GM19239 (cell line): ENCODE data around the gene PTPRT.

Experiments
- DNase-seq: peaks from one replicate; pipeline ENCODE4 v3.0.0; 2011; ENCODE audit warnings: low spot score; ENCODE audit not compliant: insufficient read length
- FAIRE-seq: peaks from 2 replicates; lab custom pipeline; 2011; peaks lifted over from hg19 to GRCh38; lab: Jason Lieb, UNC

Gene PTPRT

GRCh38 chr20:43189554-43190331 is at the start of gene PTPRT:
TSS of gene PTPRT (minus strand) at chr20:43189906. CDS start at chr20:43189733, 173 bp downstream.
- FAIRE-seq, result no peak
- no peak for DNase-seq

GRCh38 chr20:43238833-43239232 is 49.1 kb upstream of the PTPRT start:
- DNase-seq (no peak), FAIRE-seq (no peak)

- FAIRE-seq, result no peak
These were observed 48.6 kb upstream of the PTPRT start for GRCh38 chr20:43238266-43238665.

GRCh38 chr20:43237651-43238168 is 48.0 kb upstream of the PTPRT start:
- no peak for DNase-seq
- FAIRE-seq, result no peak

More at GRCh38 chr20:43238266-43238665, 48.6 kb upstream of the PTPRT start:
- no peak for DNase-seq

- DNase-seq, result no peak
- FAIRE-seq, result no peak
These were observed 46.3 kb upstream of the PTPRT start for GRCh38 chr20:43235998-43236397.

GRCh38 chr20:43231829-43232228 is 42.1 kb upstream of the PTPRT start:
- FAIRE-seq (no peak), DNase-seq (no peak)

GRCh38 chr20:43229696-43230095 is 40.0 kb upstream of the PTPRT start:
- DNase-seq, result no peak
- FAIRE-seq, result no peak

GRCh38 chr20:43220612-43221011 is 30.9 kb upstream of the PTPRT start:
- no peak for DNase-seq
- no peak for FAIRE-seq

GRCh38 chr20:43210901-43211300 is 21.2 kb upstream of the PTPRT start:
- DNase-seq, result no peak
- no peak for FAIRE-seq

- no peak for DNase-seq
- no peak for FAIRE-seq
These were observed 20.1 kb upstream of the PTPRT start for GRCh38 chr20:43209831-43210230.

GRCh38 chr20:43205699-43206098 is 16.0 kb upstream of the PTPRT start:
- FAIRE-seq (no peak), DNase-seq (no peak)

- FAIRE-seq (no peak), DNase-seq (no peak)
These were observed 12.4 kb upstream of the PTPRT start for GRCh38 chr20:43202100-43202499.

GRCh38 chr20:43198607-43199006 is 8.9 kb upstream of the PTPRT start:
- FAIRE-seq (no peak), DNase-seq (no peak)

- DNase-seq (no peak), FAIRE-seq (no peak)
These were observed 6.5 kb upstream of the PTPRT start for GRCh38 chr20:43196243-43196642.

- DNase-seq (no peak), FAIRE-seq (no peak)
These were observed 4.4 kb upstream of the PTPRT start for GRCh38 chr20:43194137-43194536.

- FAIRE-seq (no peak), DNase-seq (no peak)
These were observed 3.7 kb upstream of the PTPRT start for GRCh38 chr20:43193443-43193842.

- FAIRE-seq (no peak), DNase-seq (peak; percentile 31)
These were observed 2.5 kb upstream of the PTPRT start for GRCh38 chr20:43191946-43192863.

- DNase-seq (no peak), FAIRE-seq (no peak)
These were observed 1.4 kb upstream of the PTPRT start for GRCh38 chr20:43191143-43191542.

- DNase-seq (no peak), FAIRE-seq (no peak)
These were observed 737 bp upstream of the PTPRT start for GRCh38 chr20:43190332-43190953.

GRCh38 chr20:43188861-43189553 is 699 bp downstream of the PTPRT start:
- FAIRE-seq, result no peak
- DNase-seq, result no peak
